Mesenchymal stem cell (in vitro differentiated cells and primary cell): Measurements from ENCODE around the gene MTUS2.

Source experiments
- DNase-seq: peaks from one replicate; pipeline ENCODE4 v3.0.0-alpha.2; 2013
- H2AFZ ChIP-seq: one replicate; pipeline ENCODE4 v1.6.1; 2013; ENCODE audit warnings: low read depth, mild to moderate bottlenecking, control low read depth, inconsistent platforms, low read length, moderate library complexity
- H2AK5ac ChIP-seq: 2 replicates; pipeline ENCODE4 v1.6.1; 2013; ENCODE audit warnings: low read length, moderate library complexity, mild to moderate bottlenecking, inconsistent platforms; ENCODE audit not compliant: severe bottlenecking
- H2BK120ac ChIP-seq: one replicate; pipeline ENCODE4 v1.6.1; 2013; ENCODE audit warnings: low read depth, mild to moderate bottlenecking, inconsistent platforms, low read length, moderate library complexity
- H2BK12ac ChIP-seq, 2 experiments: one replicate each; pipeline ENCODE4 v1.6.1; 2013; ENCODE audit warnings: inconsistent platforms in 2 of 2, low read length in 2 of 2, mild to moderate bottlenecking in 2 of 2, moderate library complexity in 2 of 2, control low read depth in 1 of 2
- H2BK15ac ChIP-seq: one replicate; pipeline ENCODE4 v1.6.1; 2013; ENCODE audit warnings: mild to moderate bottlenecking, low read depth, inconsistent platforms; ENCODE audit not compliant: poor library complexity, severe bottlenecking
- H2BK5ac ChIP-seq: 2 replicates; pipeline ENCODE4 v1.6.1; 2013; ENCODE audit warnings: low read depth, mild to moderate bottlenecking, low read length, control low read depth, inconsistent platforms; ENCODE audit not compliant: poor library complexity, severe bottlenecking
- H3K14ac ChIP-seq, 2 experiments: one replicate each; pipeline ENCODE4 v1.6.1; 2013; ENCODE audit warnings: inconsistent platforms in 2 of 2, low read length in 2 of 2, control low read depth in 1 of 2, mild to moderate bottlenecking in 1 of 2, moderate library complexity in 1 of 2
- H3K18ac ChIP-seq, 2 experiments: one replicate each; pipeline ENCODE4 v1.6.1; 2013; ENCODE audit warnings: inconsistent platforms in 2 of 2, low read length in 2 of 2, control low read depth in 1 of 2, low read depth in 1 of 2, mild to moderate bottlenecking in 1 of 2
- H3K23ac ChIP-seq, 2 experiments: one replicate each; pipeline ENCODE4 v1.6.1; 2013; ENCODE audit warnings: inconsistent platforms in 2 of 2, low read length in 2 of 2, mild to moderate bottlenecking in 2 of 2, moderate library complexity in 2 of 2, control low read depth in 1 of 2
- H3K27ac ChIP-seq: 2 replicates; pipeline ENCODE4 v1.5.1; 2013; ENCODE audit warnings: mild to moderate bottlenecking, moderate library complexity, low read length, control low read depth, inconsistent platforms; ENCODE audit not compliant: poor library complexity, severe bottlenecking
- H3K27me3 ChIP-seq, 2 experiments: 2 replicates each; pipeline versions ENCODE4 v1.6.1 to v1.7.0; 2013; ENCODE audit warnings: low read length in 2 of 2, mild to moderate bottlenecking in 2 of 2, moderate library complexity in 2 of 2, control low read depth in 1 of 2, inconsistent platforms in 1 of 2; ENCODE audit not compliant: control insufficient read depth in 1 of 2, insufficient read depth in 1 of 2
- H3K36me3 ChIP-seq, 2 experiments: 2 replicates each; pipeline versions ENCODE4 v1.6.1 to v1.7.0; 2013; ENCODE audit warnings: low read length in 2 of 2, control low read depth in 1 of 2, inconsistent platforms in 1 of 2, low read depth in 1 of 2, mild to moderate bottlenecking in 1 of 2; ENCODE audit not compliant: insufficient read depth in 2 of 2, control insufficient read depth in 1 of 2
- H3K4ac ChIP-seq, 2 experiments: one replicate each; pipeline ENCODE4 v1.6.1; 2013; ENCODE audit warnings: inconsistent platforms in 2 of 2, low read length in 2 of 2, mild to moderate bottlenecking in 2 of 2, moderate library complexity in 2 of 2, control low read depth in 1 of 2, low read depth in 1 of 2
- H3K4me1 ChIP-seq: 2 replicates; pipeline ENCODE4 v1.6.1; 2013; ENCODE audit warnings: low read depth, low read length, control low read depth; ENCODE audit not compliant: control insufficient read depth, insufficient read depth
- H3K4me2 ChIP-seq: 2 replicates; pipeline ENCODE4 v1.6.1; 2013; ENCODE audit warnings: low read length, mild to moderate bottlenecking, inconsistent platforms; ENCODE audit not compliant: poor library complexity, severe bottlenecking
- H3K4me3 ChIP-seq, 2 experiments: 2 replicates each; pipeline versions ENCODE4 v1.5.1 to v1.7.0; 2013; ENCODE audit warnings: low read length in 2 of 2, mild to moderate bottlenecking in 2 of 2, control low read depth in 1 of 2, low read depth in 1 of 2; ENCODE audit not compliant: insufficient read depth in 1 of 2
- H3K79me1 ChIP-seq: replicated peaks from 2 replicates; pipeline ENCODE4 v1.6.1; 2013; ENCODE audit warnings: mild to moderate bottlenecking, control low read depth, low read length, inconsistent platforms; ENCODE audit not compliant: poor library complexity, severe bottlenecking
- H3K9ac ChIP-seq: 2 replicates; pipeline ENCODE4 v1.7.0; 2013; ENCODE audit warnings: mild to moderate bottlenecking, low read length, moderate library complexity
- H3K9me3 ChIP-seq: 2 replicates; pipeline ENCODE4 v1.7.0; 2013; ENCODE audit warnings: mild to moderate bottlenecking, low read length; ENCODE audit not compliant: control insufficient read depth
- H4K8ac ChIP-seq: one replicate; pipeline ENCODE4 v1.6.1; 2013; ENCODE audit warnings: inconsistent platforms, mild to moderate bottlenecking, low read length, moderate library complexity
- H4K91ac ChIP-seq: one replicate; pipeline ENCODE4 v1.6.1; 2013; ENCODE audit warnings: mild to moderate bottlenecking, low read length, inconsistent platforms
- WGBS: methylation state at CpG from one replicate; pipeline ENCODE4 v1.1.7; 2013; ENCODE audit warnings: mixed read lengths; 5-methylcytosine and 5-hydroxymethylcytosine counted together

Gene MTUS2

GRCh38 chr13:29540334-29540733 lies 720.2 kb downstream of the MTUS2 start:
- no peak overlapping the region for H3K9ac ChIP-seq
- no peak overlapping the region for H3K27ac ChIP-seq
- no peak overlapping the region for H4K91ac ChIP-seq
- H3K4ac ChIP-seq, result no peak overlapping the region
- H2BK5ac ChIP-seq, result no peak overlapping the region
- WGBS, result 83% methylated on average over 5 of the region's 5 CpGs
- H2BK15ac ChIP-seq, result no peak overlapping the region
- H2BK120ac ChIP-seq, result no peak overlapping the region
- no peaks in the 10 kb centered on the region for H3K27me3 ChIP-seq
- no peak overlapping the region for H3K4me3 ChIP-seq
- H2AFZ ChIP-seq, result no peak overlapping the region
- H3K18ac ChIP-seq, result no peak overlapping the region
- peaks cover 56% of the 10 kb centered on the region for H3K79me1 ChIP-seq
- H4K8ac ChIP-seq, result no peak overlapping the region
- no peak for DNase-seq
- no peak overlapping the region for H2AK5ac ChIP-seq
- H2BK12ac ChIP-seq, result no peak overlapping the region
- no peak overlapping the region for H3K14ac ChIP-seq
- H3K4me1 ChIP-seq, result peaks cover 13% of the 10 kb centered on the region
- H3K9me3 ChIP-seq, result no peaks in the 10 kb centered on the region
- H3K36me3 ChIP-seq, result peaks cover 24 to 38% of the 10 kb centered on the region in 2 experiments
- H3K23ac ChIP-seq, result no peak overlapping the region
- no peak overlapping the region for H3K4me2 ChIP-seq

GRCh38 chr13:29540799-29541198 lies 720.7 kb downstream of the MTUS2 start:
- no peak overlapping the region for H3K4ac ChIP-seq

GRCh38 chr13:29541400-29541799 lies 721.3 kb downstream of the MTUS2 start:
- no peak overlapping the region for H2BK5ac ChIP-seq
- H3K9me3 ChIP-seq, result no peaks in the 10 kb centered on the region
- H3K79me1 ChIP-seq, result peaks cover 53% of the 10 kb centered on the region
- H3K23ac ChIP-seq, result no peak overlapping the region
- H4K8ac ChIP-seq, result no peak overlapping the region
- H3K4me3 ChIP-seq, result no peak overlapping the region
- H3K27ac ChIP-seq, result no peak overlapping the region
- H3K4me2 ChIP-seq, result no peak overlapping the region
- H3K14ac ChIP-seq, result no peak overlapping the region
- no peak overlapping the region for H2BK12ac ChIP-seq
- H2AFZ ChIP-seq, result no peak overlapping the region
- H3K18ac ChIP-seq, result no peak overlapping the region
- no peak overlapping the region for H4K91ac ChIP-seq
- H3K4me1 ChIP-seq, result peaks cover 14% of the 10 kb centered on the region
- no peaks in the 10 kb centered on the region for H3K27me3 ChIP-seq
- H2BK15ac ChIP-seq, result no peak overlapping the region
- H3K36me3 ChIP-seq, result peaks cover 13 to 38% of the 10 kb centered on the region in 2 experiments
- 100% methylated on average over 1 of the region's 4 CpGs for WGBS
- no peak overlapping the region for H3K9ac ChIP-seq
- H2BK120ac ChIP-seq, result no peak overlapping the region
- no peak overlapping the region for H2AK5ac ChIP-seq
- DNase-seq, result no peak
- no peak overlapping the region for H3K4ac ChIP-seq

More at GRCh38 chr13:29540799-29541198, 720.7 kb downstream of the MTUS2 start:
- Histone ChIP-seq H3K79me1 (peaks cover 53% of the 10 kb centered on the region), H2AK5ac (no peak overlapping the region), H3K27ac (no peak overlapping the region), H3K4me2 (no peak overlapping the region), H3K23ac (no peak overlapping the region), H3K9me3 (no peaks in the 10 kb centered on the region), H3K9ac (no peak overlapping the region), H2BK15ac (peak overlapping the region; percentile 21), H3K18ac (no peak overlapping the region), H4K91ac (no peak overlapping the region), H3K27me3 (no peaks in the 10 kb centered on the region), H4K8ac (peak overlapping the region; percentile 22), H3K4me3 (no peak overlapping the region), H3K14ac (peak overlapping the region in 1 of 2 experiments; percentile 23), H2BK5ac (no peak overlapping the region), H2BK120ac (no peak overlapping the region), H3K36me3 (peaks cover 19 to 37% of the 10 kb centered on the region in 2 experiments), H2BK12ac (no peak overlapping the region), H3K4me1 (peaks cover 14% of the 10 kb centered on the region), H2AFZ (no peak overlapping the region)
- DNase-seq, result no peak
- 96% methylated on average over 5 of the region's 5 CpGs for WGBS

GRCh38 chr13:29542381-29542780 lies 722.2 kb downstream of the MTUS2 start:
- Histone ChIP-seq H3K36me3 (peaks cover 13 to 33% of the 10 kb centered on the region in 2 experiments), H3K23ac (no peak overlapping the region), H4K8ac (no peak overlapping the region), H3K79me1 (peaks cover 53% of the 10 kb centered on the region), H2AFZ (no peak overlapping the region), H3K9me3 (no peaks in the 10 kb centered on the region), H2BK5ac (no peak overlapping the region), H2BK120ac (no peak overlapping the region), H3K4ac (no peak overlapping the region), H3K4me2 (no peak overlapping the region), H2BK12ac (no peak overlapping the region), H2BK15ac (no peak overlapping the region), H3K14ac (no peak overlapping the region), H3K27ac (no peak overlapping the region), H3K4me1 (peaks cover 12% of the 10 kb centered on the region), H4K91ac (no peak overlapping the region), H3K4me3 (no peak overlapping the region), H3K27me3 (no peaks in the 10 kb centered on the region), H2AK5ac (no peak overlapping the region), H3K9ac (no peak overlapping the region), H3K18ac (no peak overlapping the region)
- DNase-seq, result no peak
- 97% methylated on average over 7 of the region's 8 CpGs for whole genome bisulfite sequencing
